GM19324 (cell line): ENCODE results near the gene DAND5.
"Not testable (repeated sequence)": the region's sequence is repeated elsewhere in the genome, so short reads cannot be mapped to it uniquely, and the experiment has no call there.

Source experiments
- ATAC-seq: cut with Tn5 transposase; IDR thresholded peaks from one replicate; pipeline ENCODE4 v1.9.1; 2021; ENCODE audit warnings: mild to moderate bottlenecking, moderate library complexity; ENCODE audit not compliant: unreplicated experiment, low FRiP score

Gene DAND5

DNA sequence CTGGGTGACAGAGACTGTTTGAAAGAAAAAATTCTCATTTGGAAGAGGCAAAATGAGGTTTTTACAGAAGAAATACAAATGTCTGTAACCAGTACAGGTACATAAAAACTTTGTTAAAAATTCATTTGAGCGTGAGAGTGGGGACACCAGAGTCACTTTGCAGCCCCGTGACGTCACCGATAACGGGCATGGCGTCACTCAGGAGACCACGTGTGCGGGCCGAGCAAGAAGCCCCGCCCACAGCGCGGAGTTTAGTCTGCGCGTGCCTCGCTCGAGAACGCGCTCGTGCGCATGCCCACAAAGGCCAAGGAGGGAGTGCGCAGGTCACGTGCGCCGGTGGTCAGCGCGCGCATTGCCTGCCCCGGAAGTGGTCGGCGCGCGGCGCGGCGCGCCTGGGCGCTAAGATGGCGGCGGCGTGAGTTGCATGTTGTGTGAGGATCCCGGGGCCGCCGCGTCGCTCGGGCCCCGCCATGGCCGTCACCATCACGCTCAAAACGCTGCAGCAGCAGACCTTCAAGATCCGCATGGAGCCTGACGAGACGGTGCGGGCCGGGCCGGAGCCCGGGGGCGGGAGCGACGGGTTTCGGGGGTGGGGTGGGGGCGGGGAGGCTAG, 23.8 kb upstream of the DAND5 start, which contains the start of gene RAD23A:
Gene RAD23A, plus strand, starts transcription at position 384 of the 613 bp plus-strand sequence. Its CDS starts 87 bp downstream, at position 471.
- ATAC-seq: peak; percentile 92

DNA sequence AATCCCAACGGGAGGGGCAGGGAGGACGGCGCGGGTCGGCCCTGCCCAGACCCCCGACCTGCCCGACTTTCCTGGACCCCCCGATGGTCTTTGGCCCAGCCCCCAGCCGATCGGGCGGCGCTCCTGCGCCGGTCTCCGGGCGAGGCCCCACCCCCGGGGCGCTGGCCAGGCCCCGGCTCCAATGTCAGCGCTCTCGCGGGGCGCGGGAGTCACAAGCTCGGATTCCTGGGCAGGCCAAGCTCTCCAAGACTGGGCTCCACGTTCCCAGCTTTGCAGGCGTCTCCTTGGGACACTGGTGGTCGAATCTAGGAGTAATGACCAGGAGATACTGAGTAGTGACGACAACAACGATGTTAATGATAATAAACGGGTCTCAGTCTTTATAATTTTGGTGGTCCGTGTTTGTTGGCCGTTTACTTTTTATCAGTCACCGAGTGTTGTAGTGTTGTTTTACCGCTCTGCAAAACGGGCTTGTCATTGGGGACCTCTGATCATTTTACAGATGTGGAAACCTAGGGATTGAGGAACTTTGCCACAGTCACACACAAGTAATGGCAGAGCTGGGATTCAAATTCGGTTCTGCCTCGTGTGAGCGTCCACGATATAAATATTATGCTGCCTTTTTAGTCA, 23.2 kb upstream of the DAND5 start:
- ATAC-seq: peak; percentile 35

GRCh38 chr19:12946731-12947496, 22.5 kb upstream of the DAND5 start:
- ATAC-seq: no peak

DNA sequence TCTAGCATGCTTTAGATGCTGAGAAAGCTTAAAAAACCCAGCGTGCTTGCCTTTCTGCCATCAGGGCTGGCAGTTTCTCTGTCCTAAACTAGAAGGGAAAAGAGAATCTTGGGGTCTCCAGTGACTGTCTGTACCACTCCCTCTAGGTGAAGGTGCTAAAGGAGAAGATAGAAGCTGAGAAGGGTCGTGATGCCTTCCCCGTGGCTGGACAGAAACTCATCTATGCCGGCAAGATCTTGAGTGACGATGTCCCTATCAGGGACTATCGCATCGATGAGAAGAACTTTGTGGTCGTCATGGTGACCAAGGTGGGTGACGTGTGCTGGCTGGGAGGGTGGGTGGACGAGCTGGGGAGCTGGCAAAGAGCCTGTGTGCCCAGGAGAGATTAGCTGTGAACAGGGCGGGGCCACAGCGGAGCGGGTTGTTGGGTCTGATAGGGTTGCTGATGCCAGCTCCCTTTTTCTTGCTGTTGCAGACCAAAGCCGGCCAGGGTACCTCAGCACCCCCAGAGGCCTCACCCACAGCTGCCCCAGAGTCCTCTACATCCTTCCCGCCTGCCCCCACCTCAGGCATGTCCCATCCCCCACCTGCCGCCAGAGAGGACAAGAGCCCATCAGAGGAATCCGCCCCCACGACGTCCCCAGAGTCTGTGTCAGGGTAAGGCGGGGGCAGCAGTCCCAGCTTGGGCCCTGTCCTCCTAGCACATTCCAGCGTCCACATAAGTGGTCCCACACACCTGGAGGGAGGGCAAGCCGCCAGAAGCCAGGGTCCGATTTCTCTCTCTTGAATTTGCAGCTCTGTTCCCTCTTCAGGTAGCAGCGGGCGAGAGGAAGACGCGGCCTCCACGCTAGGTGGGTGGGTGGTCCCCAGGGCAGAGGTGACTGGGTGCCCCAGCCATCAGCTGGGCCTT, 21.4 kb upstream of the DAND5 start:
- ATAC-seq: no peak

DNA sequence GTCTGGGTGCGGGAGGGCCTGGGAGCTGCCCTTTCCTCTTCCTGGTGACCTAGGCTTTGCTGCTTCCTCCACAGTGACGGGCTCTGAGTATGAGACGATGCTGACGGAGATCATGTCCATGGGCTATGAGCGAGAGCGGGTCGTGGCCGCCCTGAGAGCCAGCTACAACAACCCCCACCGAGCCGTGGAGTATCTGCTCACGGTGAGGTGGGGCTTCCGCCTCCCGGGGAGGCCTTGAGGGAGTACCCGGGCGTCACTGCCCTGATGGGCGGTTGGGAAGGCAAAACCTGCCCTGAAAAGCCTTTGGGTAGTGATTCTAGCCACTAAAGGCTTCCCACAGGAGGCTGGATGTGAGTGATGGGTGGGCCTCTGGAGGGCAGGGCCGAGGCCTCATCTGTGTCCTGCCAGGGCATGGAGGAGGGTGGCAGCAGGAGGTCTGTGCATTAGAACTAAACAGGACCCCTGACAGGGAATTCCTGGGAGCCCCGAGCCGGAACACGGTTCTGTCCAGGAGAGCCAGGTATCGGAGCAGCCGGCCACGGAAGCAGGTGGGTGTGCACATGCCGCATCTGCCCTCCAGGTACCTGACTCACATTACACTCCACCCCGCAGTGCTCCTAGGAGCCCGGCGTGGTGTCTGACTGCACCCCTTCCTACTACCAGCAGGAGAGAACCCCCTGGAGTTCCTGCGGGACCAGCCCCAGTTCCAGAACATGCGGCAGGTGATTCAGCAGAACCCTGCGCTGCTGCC, 20.6 kb upstream of the DAND5 start:
- no peak for ATAC-seq

- ATAC-seq: no peak
These were observed 19.8 kb upstream of the DAND5 start for GRCh38 chr19:12949363-12950283.

- ATAC-seq: not testable (repeated sequence)
These were observed 17.3 kb upstream of the DAND5 start for GRCh38 chr19:12952050-12952449.

DNA sequence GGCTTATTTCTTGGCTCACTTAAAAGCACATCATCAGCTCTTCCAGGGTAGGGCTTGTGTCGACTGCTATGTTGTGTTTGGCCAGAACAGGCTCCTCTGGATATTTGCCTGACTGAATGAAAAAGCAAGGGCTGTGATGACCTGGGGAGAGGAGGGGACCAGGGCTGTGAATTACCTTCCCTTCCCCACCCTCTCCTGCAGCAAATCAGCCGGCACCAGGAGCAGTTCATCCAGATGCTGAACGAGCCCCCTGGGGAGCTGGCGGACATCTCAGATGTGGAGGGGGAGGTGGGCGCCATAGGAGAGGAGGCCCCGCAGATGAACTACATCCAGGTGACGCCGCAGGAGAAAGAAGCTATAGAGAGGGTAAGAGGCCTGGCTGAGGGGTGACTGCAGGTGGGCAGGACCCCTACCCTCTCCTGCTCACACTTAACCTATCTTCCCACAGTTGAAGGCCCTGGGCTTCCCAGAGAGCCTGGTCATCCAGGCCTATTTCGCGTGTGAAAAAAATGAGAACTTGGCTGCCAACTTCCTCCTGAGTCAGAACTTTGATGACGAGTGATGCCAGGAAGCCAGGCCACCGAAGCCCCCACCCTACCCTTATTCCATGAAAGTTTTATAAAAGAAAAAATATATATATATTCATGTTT, 16.8 kb upstream of the DAND5 start:
- ATAC-seq: no peak

DNA sequence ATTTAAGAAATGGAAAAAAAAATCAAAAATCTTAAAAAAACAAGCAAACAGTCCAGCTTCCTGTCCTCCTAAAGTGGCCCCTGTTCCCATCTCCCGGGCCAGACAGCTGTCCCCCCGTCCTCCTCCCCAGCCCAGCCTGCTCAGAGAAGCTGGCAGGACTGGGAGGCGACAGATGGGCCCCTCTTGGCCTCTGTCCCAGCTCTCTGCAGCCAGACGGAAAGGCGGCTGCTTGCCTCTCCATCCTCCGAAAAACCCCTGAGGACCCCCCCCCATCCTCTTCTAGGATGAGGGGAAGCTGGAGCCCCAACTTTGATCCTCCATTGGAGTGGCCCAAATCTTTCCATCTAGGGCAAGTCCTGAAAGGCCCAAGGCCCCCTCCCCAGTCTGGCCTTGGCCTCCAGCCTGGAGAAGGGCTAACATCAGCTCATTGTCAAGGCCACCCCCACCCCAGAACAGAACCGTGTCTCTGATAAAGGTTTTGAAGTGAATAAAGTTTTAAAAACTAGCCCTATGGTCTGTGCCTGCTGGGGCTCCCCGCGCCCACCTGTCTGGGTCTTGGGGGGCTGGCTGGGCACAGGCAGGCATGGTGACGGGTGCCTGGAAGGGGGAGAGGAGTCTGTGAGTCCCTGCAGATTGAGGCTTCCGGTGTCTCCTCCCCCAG, 16.1 kb upstream of the DAND5 start:
- no peak for ATAC-seq

DNA sequence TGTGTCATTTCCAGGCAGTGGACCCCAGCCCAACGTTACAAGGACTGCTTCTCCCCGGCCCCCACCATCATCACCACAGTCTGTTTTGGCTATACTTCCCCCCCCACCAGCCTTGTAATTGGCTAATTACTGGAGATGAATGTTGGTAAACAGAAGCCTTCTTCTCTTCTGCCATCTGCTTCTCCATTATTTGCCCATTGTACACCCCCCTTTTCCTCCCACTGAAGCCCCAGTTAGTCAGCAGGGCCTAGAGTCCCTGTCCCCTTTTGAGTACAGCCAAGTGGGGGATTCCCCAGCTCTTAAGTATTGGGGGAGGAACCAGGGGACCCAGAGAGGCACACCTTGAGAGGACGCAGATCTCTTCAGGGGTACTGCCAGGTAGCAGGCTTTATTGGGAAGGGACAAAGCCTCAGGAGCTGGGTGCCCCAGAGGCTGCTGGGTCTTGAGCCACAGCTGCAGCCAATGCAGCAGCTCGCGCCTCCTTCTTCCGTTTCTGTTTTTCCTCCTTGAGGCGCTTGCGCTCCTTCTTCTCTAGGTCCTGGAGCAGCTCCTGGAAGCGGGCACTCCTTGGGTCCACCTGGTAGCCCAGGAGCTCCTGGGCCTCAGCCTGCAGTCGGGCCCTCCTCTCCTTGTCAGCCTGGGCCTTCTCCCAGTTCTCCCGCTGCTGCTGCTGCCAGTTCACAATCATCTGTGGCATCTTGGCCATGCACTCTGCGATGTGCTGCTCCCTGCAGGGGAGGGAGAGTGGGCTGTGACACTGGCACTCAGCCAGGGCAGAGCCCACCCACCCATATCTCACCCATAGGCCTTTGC, 15.4 kb upstream of the DAND5 start:
- ATAC-seq: no peak

GRCh38 chr19:12954612-12954962, 14.8 kb upstream of the DAND5 start:
- ATAC-seq: no peak

DNA sequence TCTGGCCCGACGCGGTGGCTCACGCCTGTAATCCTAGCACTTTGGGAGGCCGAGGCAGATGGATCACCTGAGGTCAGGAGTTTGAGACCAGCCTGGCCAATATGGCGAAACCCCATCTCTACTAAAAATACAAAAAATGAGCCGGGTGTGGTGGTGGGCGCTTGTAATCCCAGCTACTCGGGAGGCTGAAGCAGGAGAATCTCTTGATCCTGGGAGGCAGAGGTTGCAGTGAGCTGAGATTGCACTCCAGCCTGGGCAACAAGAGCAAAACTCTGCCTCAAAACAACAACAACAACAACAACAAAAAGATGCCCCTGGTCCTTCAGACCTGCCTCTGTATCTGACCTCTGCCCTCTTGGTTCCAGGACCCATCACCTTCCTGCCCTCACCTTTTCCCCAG, 13.8 kb upstream of the DAND5 start:
- ATAC-seq: not testable (repeated sequence)

GRCh38 chr19:12955996-12956395, 13.4 kb upstream of the DAND5 start:
- no peak for ATAC-seq

GRCh38 chr19:12956446-12957388, 12.7 kb upstream of the DAND5 start, which contains the start of gene GADD45GIP1:
Gene GADD45GIP1, minus strand, starts transcription at chr19:12957223. Its CDS starts 11 bp downstream, at chr19:12957212.
- ATAC-seq: peak; percentile 81

GRCh38 chr19:12957389-12957952, 11.9 kb upstream of the DAND5 start:
- not testable (repeated sequence) for ATAC-seq

DNA sequence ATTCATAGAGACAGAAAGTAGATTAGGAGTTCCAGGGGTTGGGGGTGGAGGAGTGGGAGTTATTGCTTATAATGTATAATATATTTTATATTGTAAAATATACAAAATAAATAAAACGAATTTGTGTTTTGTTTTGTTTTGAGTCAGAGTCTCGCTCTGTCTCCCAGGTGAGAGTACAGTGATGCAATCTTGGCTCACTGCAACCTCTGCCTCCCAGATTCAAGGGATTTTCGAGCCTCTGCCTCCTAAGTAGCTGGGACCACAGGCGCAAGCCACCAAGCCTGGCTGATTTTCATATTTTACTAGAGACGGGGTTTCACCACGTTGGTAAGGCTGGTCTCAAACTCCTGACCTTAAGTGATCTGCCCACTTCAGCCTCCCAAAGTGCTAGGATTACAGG, 9.9 kb upstream of the DAND5 start:
- no peak for ATAC-seq
